GM18909 (cell line): ENCODE results near the gene SAE1.
"Not testable (repeated sequence)": the region's sequence is repeated elsewhere in the genome, so short reads cannot be mapped to it uniquely, and the experiment has no call there.

ENCODE experiments used
- ATAC-seq: cut with Tn5 transposase; IDR thresholded peaks from one replicate; pipeline ENCODE4 v1.9.1; 2021; ENCODE audit warnings: mild to moderate bottlenecking; ENCODE audit not compliant: unreplicated experiment, poor library complexity

The SAE1 gene

GRCh38 chr19:47124937-47125668, 5.5 kb upstream of the SAE1 start:
- ATAC-seq, result no peak

DNA sequence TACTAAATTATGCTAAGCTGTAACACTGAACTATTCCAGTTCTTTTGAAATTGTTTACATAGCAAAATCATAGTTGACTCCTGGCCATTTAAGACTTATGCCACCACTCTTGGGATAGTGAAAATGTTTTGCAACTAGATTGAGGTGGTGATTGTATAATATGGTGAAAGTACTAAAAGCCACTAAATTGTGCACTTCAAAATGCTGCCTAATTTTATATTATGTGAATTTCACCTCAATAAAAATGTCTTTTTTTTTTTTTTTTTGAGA, 5.0 kb upstream of the SAE1 start:
- no peak for ATAC-seq

GRCh38 chr19:47129579-47129978, 1.1 kb upstream of the SAE1 start:
- ATAC-seq, result no peak

GRCh38 chr19:47130120-47130588, 481 bp upstream of the SAE1 start:
- ATAC-seq, result no peak

- ATAC-seq, result no peak
Measured at GRCh38 chr19:47132194-47132852, 1.7 kb downstream of the SAE1 start.

- ATAC-seq, result no peak
Measured at GRCh38 chr19:47133021-47133471, 2.4 kb downstream of the SAE1 start.

DNA sequence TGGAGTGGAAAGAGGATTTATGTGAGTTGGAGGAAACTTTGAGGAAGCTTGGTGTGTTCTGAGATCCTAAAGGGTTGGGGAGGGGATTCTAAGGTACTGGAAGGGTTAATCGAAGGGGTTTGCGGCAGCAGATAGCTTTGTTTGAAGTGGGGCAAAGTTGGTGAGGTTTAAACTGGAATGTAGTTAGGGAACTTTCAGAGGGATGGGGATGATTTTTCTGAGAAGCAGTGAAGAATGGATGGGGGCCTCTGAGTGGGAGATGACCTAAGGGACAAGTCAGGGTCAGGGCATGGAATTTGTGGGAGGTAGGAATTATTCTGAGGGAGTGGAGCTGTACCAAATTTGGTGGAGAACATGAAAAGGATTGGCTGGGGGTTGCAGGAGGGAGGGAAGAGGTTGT, 3.9 kb downstream of the SAE1 start:
- ATAC-seq, result no peak

- ATAC-seq, result no peak
Measured at GRCh38 chr19:47135156-47135555, 4.5 kb downstream of the SAE1 start.

DNA sequence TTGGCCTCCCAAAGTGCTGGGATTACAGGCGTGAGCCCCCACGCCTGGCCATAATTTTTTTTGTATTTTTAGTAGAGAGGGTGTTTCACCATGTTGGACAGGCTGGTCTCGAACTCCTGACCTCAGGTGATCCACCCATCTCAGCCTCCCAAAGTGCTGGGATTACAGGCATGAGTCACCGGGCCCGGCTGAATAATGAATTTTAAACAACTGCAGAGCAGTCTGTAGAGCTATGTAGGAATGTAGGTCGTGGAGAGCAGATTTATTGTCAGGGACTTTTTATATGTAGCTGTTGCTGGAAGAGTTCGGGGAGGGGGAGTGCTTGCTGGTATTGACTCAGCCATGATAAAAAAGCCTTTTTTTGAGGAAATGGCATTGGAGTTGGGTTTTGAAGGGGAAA, 10.6 kb downstream of the SAE1 start:
- not testable (repeated sequence) for ATAC-seq

DNA sequence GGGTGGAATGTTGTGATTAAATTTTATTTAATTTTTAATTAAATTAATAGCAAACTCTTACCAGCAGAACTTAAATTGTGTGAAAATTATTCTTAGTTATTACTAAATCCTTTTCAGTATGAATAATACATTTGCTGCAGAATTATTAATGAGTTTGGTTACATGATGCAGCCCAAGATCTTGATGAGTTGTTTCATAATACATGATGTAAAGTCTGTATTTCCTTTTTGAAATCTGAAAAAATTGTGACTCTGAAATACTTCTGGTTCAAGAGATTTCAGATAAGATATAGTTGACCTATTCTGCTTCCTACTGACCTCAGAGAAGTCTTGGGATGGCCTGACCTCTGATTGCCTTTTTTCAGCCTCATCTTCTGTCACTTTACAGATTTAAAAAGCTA, 11.1 kb downstream of the SAE1 start:
- ATAC-seq, result no peak

- no peak for ATAC-seq
Measured at GRCh38 chr19:47142779-47143178, 12.1 kb downstream of the SAE1 start.

GRCh38 chr19:47143322-47144073, 12.9 kb downstream of the SAE1 start:
- ATAC-seq, result no peak

DNA sequence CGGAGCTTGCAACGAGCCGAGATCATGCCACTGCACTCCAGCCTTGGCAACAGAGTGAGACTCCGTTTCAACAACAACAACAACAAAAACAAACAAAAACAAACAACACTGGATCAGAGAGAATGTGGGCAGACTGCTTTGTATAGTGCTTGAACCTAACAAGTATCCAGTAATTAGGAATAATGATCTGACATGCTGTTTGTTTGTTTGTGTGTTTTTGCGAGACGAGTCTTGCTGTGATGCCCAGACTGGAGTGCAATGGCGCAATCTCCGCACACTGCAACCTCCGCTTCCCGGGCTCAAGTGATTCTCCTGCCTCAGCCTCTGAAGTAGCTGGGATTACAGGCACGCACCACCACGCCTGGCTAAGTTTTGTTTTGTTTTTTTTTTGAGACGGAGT, 14.0 kb downstream of the SAE1 start:
- ATAC-seq, result no peak

- ATAC-seq, result no peak
Measured at GRCh38 chr19:47145639-47146486, 15.2 kb downstream of the SAE1 start.

GRCh38 chr19:47146920-47147319, 16.3 kb downstream of the SAE1 start:
- ATAC-seq, result no peak

- ATAC-seq, result no peak
Measured at GRCh38 chr19:47151627-47152026, 21.0 kb downstream of the SAE1 start.

- ATAC-seq, result no peak
Measured at GRCh38 chr19:47152205-47152604, 21.6 kb downstream of the SAE1 start.

DNA sequence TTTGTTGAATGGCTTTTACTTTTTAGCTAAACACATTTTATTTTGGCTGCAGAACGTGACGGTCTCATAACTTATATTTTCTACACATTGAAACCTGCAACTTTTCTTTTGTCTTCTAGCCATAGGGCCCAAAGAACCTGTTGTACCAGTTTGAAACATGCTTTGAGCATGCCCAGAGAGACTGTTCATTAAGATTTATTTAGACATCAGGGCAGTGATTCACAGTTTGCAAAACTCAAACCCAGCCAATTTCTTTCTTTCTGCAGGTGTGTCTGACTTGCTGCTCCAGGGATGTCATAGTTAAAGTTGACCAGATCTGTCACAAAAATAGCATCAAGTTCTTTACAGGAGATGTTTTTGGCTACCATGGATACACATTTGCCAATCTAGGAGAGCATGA, 22.0 kb downstream of the SAE1 start:
- ATAC-seq, result no peak

DNA sequence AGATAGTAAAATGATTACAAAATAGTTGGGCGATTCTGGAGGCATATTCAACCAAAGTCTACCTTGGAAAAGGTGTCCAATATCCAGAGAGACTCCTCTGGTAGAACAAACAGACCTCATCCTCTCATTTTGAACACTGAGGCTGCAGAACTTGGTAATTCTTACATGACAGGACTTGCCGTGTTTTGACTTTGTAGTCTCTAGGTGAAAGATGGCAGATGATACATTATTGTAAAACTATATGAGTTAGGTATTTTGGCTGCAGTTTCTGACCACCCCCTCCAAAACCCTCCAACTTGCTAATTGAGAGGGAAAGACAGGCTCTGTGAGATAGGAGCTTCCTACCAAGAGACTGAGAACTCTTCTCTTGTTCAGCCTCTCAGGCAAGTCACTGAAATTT, 22.6 kb downstream of the SAE1 start:
- no peak for ATAC-seq

- ATAC-seq, result no peak
Measured at GRCh38 chr19:47155148-47155547, 24.5 kb downstream of the SAE1 start.
